H1 (cell line): ENCODE results near the gene PEX26. TPM values are rescaled to one million over a fixed set of nuclear protein-coding genes. Genes with fewer than 3 reads are reported as not detected.

Experiments
- CTCF ChIA-PET: fragments of 300-600 bp; sonication (Branson Sonifier 250); formaldehyde crosslinking; loops from one replicate; lab custom pipeline; 2021; ENCODE audit not compliant: partially characterized antibody; lab: Charles Lee
- POLR2A ChIA-PET: fragments of 300-600 bp; sonication (Branson Sonifier 250); formaldehyde crosslinking; loops from one replicate; lab custom pipeline; 2021; ENCODE audit warnings: inconsistent platforms; ENCODE audit not compliant: partially characterized antibody; lab: Charles Lee
- DNase-seq, 2 experiments: peaks; one replicate each; pipeline versions ENCODE4 v3.0.0 to v3.0.0-alpha.2; 2010 to 2022; ENCODE audit warnings: low spot score in 2 of 2, low read depth in 1 of 2, mixed read lengths in 1 of 2
- FAIRE-seq: peaks from 2 replicates; lab custom pipeline; 2011; peaks lifted over from hg19 to GRCh38; lab: Jason Lieb, UNC
- H2AFZ ChIP-seq: 2 replicates; pipeline ENCODE4 v1.8.1; 2012; ENCODE audit warnings: low read length, inconsistent platforms
- H2AK5ac ChIP-seq: 2 replicates; pipeline ENCODE4 v1.6.1; 2013; ENCODE audit warnings: low read depth, low read length
- H2BK120ac ChIP-seq: replicated peaks from 2 replicates; pipeline ENCODE3; 2013; ENCODE audit warnings: low read depth, low read length, inconsistent platforms
- H2BK12ac ChIP-seq: 2 replicates; pipeline ENCODE4 v1.6.1; 2013; ENCODE audit warnings: low read depth, low read length
- H2BK15ac ChIP-seq: 2 replicates; pipeline ENCODE4 v1.6.1; 2013; ENCODE audit warnings: low read length
- H2BK20ac ChIP-seq: 2 replicates; pipeline ENCODE4 v1.6.1; 2013; ENCODE audit warnings: low read length
- H2BK5ac ChIP-seq: 2 replicates; pipeline ENCODE4 v1.6.1; 2013; ENCODE audit warnings: low read depth, low read length
- H3K14ac ChIP-seq: 2 replicates; pipeline ENCODE4 v1.6.1; 2013; ENCODE audit warnings: inconsistent platforms; ENCODE audit not compliant: insufficient read length
- H3K18ac ChIP-seq: 2 replicates; pipeline ENCODE4 v1.6.1; 2013; ENCODE audit warnings: low read length; ENCODE audit errors: extremely low read depth
- H3K23ac ChIP-seq: 2 replicates; pipeline ENCODE4 v1.6.1; 2013; ENCODE audit warnings: inconsistent platforms; ENCODE audit not compliant: insufficient read length
- H3K23me2 ChIP-seq: 2 replicates; pipeline ENCODE4 v1.6.1; 2013; ENCODE audit warnings: low read depth, low read length
- H3K27ac ChIP-seq: 2 replicates; pipeline ENCODE4 v1.6.1; 2011; ENCODE audit warnings: low read depth, low read length, inconsistent platforms
- H3K27me3 ChIP-seq, 4 experiments: replicated peaks in 1 of 4; 1 replicate in 1 of 4; 2 replicates in 3 of 4; pipeline versions ENCODE4 v1.6.1 to v1.8.1; 2011 to 2013; ENCODE audit warnings: low read length in 3 of 4, mild to moderate bottlenecking in 3 of 4, inconsistent platforms in 2 of 4, mixed read lengths in 2 of 4, moderate library complexity in 1 of 4; ENCODE audit not compliant: control insufficient read depth in 3 of 4, insufficient read depth in 3 of 4; ENCODE audit errors: extremely low read depth in 1 of 4
- H3K36me3 ChIP-seq, 4 experiments: 2 replicates each; pipeline versions ENCODE4 v1.6.1 to v1.8.1; 2011 to 2013; ENCODE audit warnings: mild to moderate bottlenecking in 4 of 4, low read length in 3 of 4, moderate library complexity in 2 of 4, control low read depth in 1 of 4, inconsistent platforms in 1 of 4; ENCODE audit not compliant: insufficient read depth in 4 of 4, control insufficient read depth in 2 of 4
- H3K4ac ChIP-seq: replicated peaks from 2 replicates; pipeline ENCODE3; 2013; ENCODE audit warnings: low read length, low read depth, mixed read lengths, inconsistent platforms; ENCODE audit not compliant: insufficient read length
- H3K4me1 ChIP-seq, 4 experiments: replicated peaks in 1 of 4; 1 replicate in 1 of 4; 2 replicates in 3 of 4; pipeline versions ENCODE4 v1.6.1 to v1.8.1; 2011 to 2013; ENCODE audit warnings: low read length in 3 of 4, inconsistent platforms in 2 of 4, mixed read lengths in 1 of 4; ENCODE audit not compliant: insufficient read depth in 4 of 4, control insufficient read depth in 3 of 4
- H3K4me2 ChIP-seq, 2 experiments: 2 replicates each; pipeline versions ENCODE4 v1.6.1 to v1.8.1; 2011 to 2013; ENCODE audit warnings: low read depth in 2 of 2, low read length in 2 of 2, control low read depth in 1 of 2, inconsistent platforms in 1 of 2, mild to moderate bottlenecking in 1 of 2; ENCODE audit not compliant: insufficient read depth in 1 of 2
- H3K4me3 ChIP-seq, 4 experiments: fragments of 200-600, 300-600 bp in 1 of 4; sonication (generic), shearing (Covaris generic), sonication (Bioruptor Twin) in 1 of 4; 2 replicates each; pipeline versions ENCODE4 v1.5.1 to v1.8.1; 2011 to 2016; ENCODE audit warnings: low read length in 4 of 4, low read depth in 3 of 4, control low read depth in 2 of 4, inconsistent platforms in 2 of 4, mild to moderate bottlenecking in 2 of 4, mixed read lengths in 1 of 4, moderate library complexity in 1 of 4; ENCODE audit not compliant: insufficient read depth in 2 of 4; ENCODE audit errors: extremely low read depth in 1 of 4
- H3K56ac ChIP-seq: replicated peaks from 2 replicates; pipeline ENCODE3; 2013; ENCODE audit warnings: low read depth, mild to moderate bottlenecking, mixed read lengths, low read length, inconsistent platforms; ENCODE audit not compliant: insufficient read length
- H3K79me1 ChIP-seq: 2 replicates; pipeline ENCODE4 v1.6.1; 2013; ENCODE audit warnings: low read depth, low read length, control low read depth
- H3K79me2 ChIP-seq, 2 experiments: 2 replicates each; pipeline versions ENCODE4 v1.6.1 to v1.8.1; 2012 to 2013; ENCODE audit warnings: low read length in 2 of 2, mild to moderate bottlenecking in 2 of 2, inconsistent platforms in 1 of 2; ENCODE audit not compliant: insufficient read depth in 2 of 2, control insufficient read depth in 1 of 2
- H3K9ac ChIP-seq, 4 experiments: replicated peaks in 1 of 4; 1 replicate in 1 of 4; 2 replicates in 3 of 4; pipeline versions ENCODE4 v1.6.1 to v1.8.1; 2011 to 2013; ENCODE audit warnings: low read depth in 3 of 4, low read length in 3 of 4, control low read depth in 2 of 4, mild to moderate bottlenecking in 2 of 4, moderate library complexity in 2 of 4, inconsistent platforms in 1 of 4; ENCODE audit errors: extremely low read depth in 1 of 4
- H3K9me3 ChIP-seq, 2 experiments: 2 replicates each; pipeline versions ENCODE4 v1.6.1 to v1.8.1; 2012 to 2013; ENCODE audit warnings: mild to moderate bottlenecking in 2 of 2, moderate library complexity in 2 of 2, control low read depth in 1 of 2, inconsistent platforms in 1 of 2, low read depth in 1 of 2, low read length in 1 of 2, mixed read lengths in 1 of 2; ENCODE audit not compliant: insufficient read depth in 2 of 2
- H4K20me1 ChIP-seq, 2 experiments: replicated peaks in 1 of 2; 2 replicates each; pipeline versions ENCODE3 to v1.8.1; 2011 to 2013; ENCODE audit warnings: inconsistent platforms in 2 of 2, low read length in 2 of 2, mild to moderate bottlenecking in 1 of 2; ENCODE audit not compliant: insufficient read depth in 2 of 2, control insufficient read depth in 1 of 2
- H4K5ac ChIP-seq: 2 replicates; pipeline ENCODE4 v1.6.1; 2013; ENCODE audit warnings: low read length, low read depth, mixed read lengths, inconsistent platforms; ENCODE audit not compliant: insufficient read length
- H4K8ac ChIP-seq: 2 replicates; pipeline ENCODE4 v1.8.0; 2013; ENCODE audit warnings: mild to moderate bottlenecking, moderate library complexity, low read length, inconsistent platforms; ENCODE audit not compliant: insufficient read depth; ENCODE audit errors: extremely low read depth
- H4K91ac ChIP-seq: replicated peaks from 2 replicates; pipeline ENCODE3; 2013; ENCODE audit warnings: low read length, mixed read lengths, inconsistent platforms; ENCODE audit not compliant: insufficient read length
- ATF3 ChIP-seq: IDR thresholded peaks from 2 replicates; pipeline ENCODE4 v1.6.1; 2011; ENCODE audit warnings: low read depth, mild to moderate bottlenecking, low read length; ENCODE audit not compliant: insufficient read depth
- BACH1 ChIP-seq: IDR thresholded peaks from 2 replicates; pipeline ENCODE4 v1.6.1; 2012; ENCODE audit warnings: low read length, improper control_type of control experiment
- NRF1 ChIP-seq: IDR thresholded peaks from 2 replicates; pipeline ENCODE4 v1.6.1; 2011; ENCODE audit warnings: mild to moderate bottlenecking, low read depth, low read length, improper control_type of control experiment
- POLR2AphosphoS5 ChIP-seq: IDR thresholded peaks from 2 replicates; pipeline ENCODE4 v1.6.1; 2011; ENCODE audit warnings: low read depth, low read length
- POU5F1 ChIP-seq: IDR thresholded peaks from 2 replicates; pipeline ENCODE4 v1.6.1; 2011; ENCODE audit warnings: low read depth, mild to moderate bottlenecking, low read length, moderate library complexity
- RBBP5 ChIP-seq: IDR thresholded peaks from 2 replicates; pipeline ENCODE4 v1.7.1; 2012; ENCODE audit warnings: low read depth, mild to moderate bottlenecking, inconsistent platforms, low read length, moderate library complexity, borderline replicate concordance
- SIX5 ChIP-seq: IDR thresholded peaks from 2 replicates; pipeline ENCODE4 v1.6.1; 2011; ENCODE audit warnings: mild to moderate bottlenecking, low read depth, low read length
- SRF ChIP-seq: IDR thresholded peaks from 2 replicates; pipeline ENCODE4 v1.6.1; 2011; ENCODE audit warnings: mild to moderate bottlenecking, low read depth, low read length, moderate library complexity
- TCF12 ChIP-seq: IDR thresholded peaks from 2 replicates; pipeline ENCODE4 v1.6.1; 2011; ENCODE audit warnings: low read depth, mild to moderate bottlenecking, low read length
- WGBS, 2 experiments: shearing (Covaris generic) in 1 of 2; methylation state at CpG; one replicate each; pipeline versions ENCODE4 v1.1.6 to v1.1.7; 2013 to 2015; ENCODE audit warnings: low lambda C conversion rate in 2 of 2, mixed read lengths in 2 of 2, inconsistent platforms in 1 of 2, low coverage in 1 of 2, missing lambda C conversion rate in 1 of 2; ENCODE audit not compliant: insufficient replicate concordance in 2 of 2, insufficient coverage in 1 of 2, insufficient read length in 1 of 2; ENCODE audit errors: extremely low coverage in 1 of 2, missing lambda C conversion rate in 1 of 2; 5-methylcytosine and 5-hydroxymethylcytosine counted together
- polyA plus RNA-seq, 7 experiments: library from polyadenylated mRNA; depleted of rRNA in 3 of 7; stranded (reverse) in 5 of 7; unstranded in 2 of 7; fragments of >200 nt in 5 of 7; fragments of 200-250 nt in 2 of 7; gene quantifications; 1 replicate in 5 of 7; 2 replicates in 1 of 7; 4 replicates in 1 of 7; pipeline versions ENCODE4 v1.2.1 to v1.2.3, GENCODE V29; 2011 to 2013; ENCODE audit warnings: missing spikeins in 2 of 7, mixed read lengths in 2 of 7
- total RNA-seq: library from RNA; stranded (reverse); fragmentation: NEBNext Ultra II Directional; extraction: Animal tissue kit (Norgen Biotek cat#: 25700); gene quantifications from 2 replicates; pipeline ENCODE4 v1.2.1, GENCODE V29; 2021

The PEX26 gene
- total and polyA plus RNA-seq, 2 of the 8 experiments (the other 6 are each of a cell fraction or from before 2014, with no cell fraction given) = 33.1 to 49.0 TPM

GRCh38 chr22:18130018-18130417 is 52.2 kb downstream of the PEX26 start:
- Histone ChIP-seq H3K36me3 (no peaks in the 10 kb centered on the region), H2BK12ac (no peak overlapping the region), H3K18ac (no peak overlapping the region), H3K79me1 (no peaks in the 10 kb centered on the region), H3K4me2 (no peak overlapping the region), H3K14ac (no peak overlapping the region), H2BK120ac (no peak overlapping the region), H4K20me1 (no peaks in the 10 kb centered on the region), H2AFZ (no peak overlapping the region), H3K23me2 (no peaks in the 10 kb centered on the region), H3K4me1 (no peaks in the 10 kb centered on the region), H2BK15ac (no peak overlapping the region), H3K9me3 (no peaks in the 10 kb centered on the region), H3K79me2 (no peaks in the 10 kb centered on the region), H2BK20ac (no peak overlapping the region), H3K9ac (no peak overlapping the region), H3K23ac (no peak overlapping the region), H2BK5ac (no peak overlapping the region), H4K91ac (no peak overlapping the region), H3K4me3 (no peak overlapping the region), H3K27me3 (no peaks in the 10 kb centered on the region), H3K27ac (no peak overlapping the region), H2AK5ac (no peak overlapping the region), H3K4ac (no peak overlapping the region), H3K56ac (no peak overlapping the region), H4K8ac (no peak overlapping the region), H4K5ac (no peak overlapping the region)
- no peak for TF ChIP-seq POLR2AphosphoS5
- no peak for TF ChIP-seq RBBP5
- TF ChIP-seq SIX5 = no peak
- no peak for TF ChIP-seq NRF1
- no peak for TF ChIP-seq BACH1
- no peak for TF ChIP-seq SRF
- no peak for TF ChIP-seq TCF12
- no peak for TF ChIP-seq ATF3
- TF ChIP-seq POU5F1 = no peak
- ChIA-PET CTCF (interaction anchor here (0.7 to 1.4 kb wide), 2 partner anchors 28 to 43 kb away, joined by 3 read pairs; no protein-coding TSS in a partner anchor), POLR2A (interaction anchor here (1.5 kb wide), 1 partner anchor 19 kb away, joined by 5 read pairs; the partner anchor contains the start of gene USP18)
- FAIRE-seq (no peak), DNase-seq (no peak)
- WGBS, 2 experiments = 89% methylated on average over 8 of the region's 8 CpGs; no CpG with 5 or more reads in 1 of the 2 experiments
